Activated B cell treated with CpG ODN at 0.5 μM for 24 hours (primary cell): Measurements from ENCODE around the gene NCOA6. TPM values are rescaled to one million over a fixed set of nuclear protein-coding genes. Genes with fewer than 3 reads are reported as not detected.

Source experiments
- ATAC-seq: fragments of 200-7000 bp; cut with Tn5 transposase; one replicate; pipeline ENCODE4 v1.10.0; 2021; ENCODE audit warnings: low read depth, mild to moderate bottlenecking, moderate library complexity
- CTCF ChIA-PET: fragments of 350-600 bp; sonication (Branson Sonifier 250); formaldehyde crosslinking; loops from one replicate; lab custom pipeline; 2021; ENCODE audit warnings: antibody characterized with exemption; lab: Charles Lee
- POLR2A ChIA-PET: fragments of 350-600 bp; sonication (Branson Sonifier 250); formaldehyde crosslinking; loops from one replicate; lab custom pipeline; 2021; ENCODE audit warnings: antibody characterized with exemption; lab: Charles Lee
- DNase-seq: peaks from one replicate; pipeline ENCODE4 v3.0.0; 2022
- H3K27ac Mint-ChIP-seq: one replicate; pipeline ENCODE4 v1.8.0; 2020; ENCODE audit warnings: mixed read lengths
- H3K27me3 Mint-ChIP-seq: one replicate; pipeline ENCODE4 v1.8.0; 2021; ENCODE audit warnings: mixed read lengths
- H3K36me3 Mint-ChIP-seq: one replicate; pipeline ENCODE4 v1.8.0; 2021; ENCODE audit warnings: low read depth, mixed read lengths
- H3K4me1 Mint-ChIP-seq: one replicate; pipeline ENCODE4 v1.8.0; 2021; ENCODE audit warnings: mixed read lengths
- H3K4me3 Mint-ChIP-seq: one replicate; pipeline ENCODE4 v1.8.0; 2020; ENCODE audit warnings: mild to moderate bottlenecking, mixed read lengths
- H3K9me3 Mint-ChIP-seq: one replicate; pipeline ENCODE4 v1.8.0; 2020; ENCODE audit warnings: mixed read lengths
- CTCF ChIP-seq: fragments of 200-600 bp; IDR thresholded peaks from one replicate; pipeline ENCODE4 v1.8.0; 2022; ENCODE audit warnings: antibody characterized with exemption, mild to moderate bottlenecking
- intact Hi-C: fragments of 100-400 bp; cut with micrococcal nuclease; formaldehyde crosslinking; loops from one replicate; pipeline ENCODE4 v1.15.1; 2024
- total RNA-seq: library from RNA; stranded (reverse); gene quantifications from 2 replicates; pipeline ENCODE4 v1.2.3, GENCODE V29; 2022

The NCOA6 gene
- total RNA-seq, 1 donor from 2014 or later, result 24.0 TPM

DNA sequence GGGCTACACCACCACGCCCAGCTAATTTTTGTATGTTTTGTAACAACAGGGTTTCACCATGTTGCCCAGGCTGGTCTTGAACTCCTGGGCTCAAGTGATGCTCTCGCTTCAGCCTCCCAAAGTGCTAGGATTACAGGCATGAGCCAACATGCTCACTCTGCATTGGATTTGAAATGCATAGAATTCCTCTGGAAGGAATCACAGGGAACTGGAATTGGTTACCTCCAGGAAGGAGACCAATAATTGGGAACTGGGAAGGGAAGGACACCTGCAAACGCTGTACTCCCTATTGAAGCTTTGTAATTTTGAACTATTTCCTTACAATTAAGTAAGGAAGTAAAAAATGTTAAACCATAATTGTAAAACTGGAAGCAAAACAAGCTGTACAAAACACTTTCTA, 133.6 kb downstream of the NCOA6 start:
- no peaks in the 10 kb centered on the region for H3K27me3 Mint-ChIP-seq
- TF ChIP-seq CTCF, result no peak
- ChIA-PET CTCF (no interaction called here), POLR2A (no interaction called here)
- H3K9me3 Mint-ChIP-seq, result no peaks in the 10 kb centered on the region
- no peak for ATAC-seq
- H3K4me3 Mint-ChIP-seq, result no peak overlapping the region
- intact Hi-C loops, result no loop called here
- no peaks in the 10 kb centered on the region for H3K36me3 Mint-ChIP-seq
- DNase-seq, result no peak
- H3K27ac Mint-ChIP-seq, result no peak overlapping the region
- H3K4me1 Mint-ChIP-seq, result no peaks in the 10 kb centered on the region

DNA sequence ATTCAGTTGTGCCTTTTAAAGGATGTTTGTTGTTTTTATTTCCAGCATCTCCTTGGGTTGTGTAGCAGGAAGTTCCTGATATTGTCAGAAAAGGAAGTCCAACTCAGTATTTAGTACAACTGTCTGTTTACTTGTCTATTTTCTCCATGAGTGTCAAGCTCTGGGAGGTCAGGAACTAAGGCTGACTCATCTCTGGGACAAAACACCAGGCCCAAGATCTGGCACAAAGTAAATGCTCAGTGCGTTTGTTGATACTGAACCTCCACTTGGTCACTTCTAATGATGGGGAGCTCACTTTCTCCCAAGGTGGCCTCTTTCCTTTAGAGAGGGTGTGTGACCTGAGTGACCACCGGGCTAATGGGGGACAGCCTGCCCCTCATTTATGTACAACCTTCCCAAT, 136.0 kb downstream of the NCOA6 start:
- H3K27me3 Mint-ChIP-seq, result no peaks in the 10 kb centered on the region
- DNase-seq (no peak), ATAC-seq (no peak)
- intact Hi-C loops, result no loop called here
- CTCF ChIA-PET, result no interaction called here
- no peaks in the 10 kb centered on the region for H3K9me3 Mint-ChIP-seq
- H3K36me3 Mint-ChIP-seq, result no peaks in the 10 kb centered on the region
- POLR2A ChIA-PET, result no interaction called here
- H3K4me1 Mint-ChIP-seq, result no peaks in the 10 kb centered on the region
- no peak overlapping the region for H3K4me3 Mint-ChIP-seq
- TF ChIP-seq CTCF, result no peak
- H3K27ac Mint-ChIP-seq, result no peak overlapping the region

GRCh38 chr20:34683667-34684066, 141.8 kb downstream of the NCOA6 start:
- POLR2A ChIA-PET, result no interaction called here
- Mint-ChIP-seq H3K27me3 (no peaks in the 10 kb centered on the region), H3K9me3 (no peaks in the 10 kb centered on the region), H3K4me1 (no peaks in the 10 kb centered on the region), H3K4me3 (no peak overlapping the region), H3K36me3 (no peaks in the 10 kb centered on the region), H3K27ac (no peak overlapping the region)
- CTCF ChIA-PET, result no interaction called here
- TF ChIP-seq CTCF, result no peak
- intact Hi-C loops, result no loop called here
- ATAC-seq, result no peak
- DNase-seq, result no peak

GRCh38 chr20:34680586-34681175, 144.8 kb downstream of the NCOA6 start:
- H3K4me3 Mint-ChIP-seq, result no peak overlapping the region
- H3K27me3 Mint-ChIP-seq, result no peaks in the 10 kb centered on the region
- peaks cover 2% of the 10 kb centered on the region for H3K36me3 Mint-ChIP-seq
- intact Hi-C loops, result no loop called here
- no peak for ATAC-seq
- TF ChIP-seq CTCF, result no peak
- CTCF ChIA-PET, result no interaction called here
- no peak for DNase-seq
- peaks cover 9% of the 10 kb centered on the region for H3K4me1 Mint-ChIP-seq
- no peaks in the 10 kb centered on the region for H3K9me3 Mint-ChIP-seq
- POLR2A ChIA-PET, result interaction anchor here (0.6 kb wide), 1 partner anchor 324 kb away, joined by 3 read pairs; no protein-coding TSS in a partner anchor
- H3K27ac Mint-ChIP-seq, result no peak overlapping the region

- Mint-ChIP-seq H3K9me3 (no peaks in the 10 kb centered on the region), H3K27ac (peak within 1 kb of the TSS; percentile 95), H3K4me1 (peaks cover 15% of the 10 kb centered on the region), H3K4me3 (peak within 1 kb of the TSS; percentile 98), H3K27me3 (no peaks in the 10 kb centered on the region), H3K36me3 (peaks cover 4% of the 10 kb centered on the region)
- ATAC-seq, result peak; percentile 94
- peak; percentile 91 for DNase-seq
- ChIA-PET POLR2A (interaction anchor here (0.6 to 3.0 kb wide), 17 partner anchors 13 to 1277 kb away, joined by 3 to 29 read pairs (median 5); partner anchors contain the start of genes AHCY, DYNLRB1, EDEM2 and EIF2S2), CTCF (interaction anchor here (1.0 kb wide), 1 partner anchor 31 kb away, joined by 4 read pairs; no protein-coding TSS in a partner anchor)
- TF ChIP-seq CTCF, result no peak
- intact Hi-C loops, result loop anchor here (1.0 to 10.0 kb wide), 7 partner anchors 27 to 1788 kb away; partner anchors contain the start of genes AHCY, DYNLRB1, ITCH and MAP1LC3A
Observed at GRCh38 chr20:34676642-34677373, 148.6 kb downstream of the NCOA6 start, which contains the start of gene PIGU. TSS of gene PIGU (minus strand) at chr20:34677092. CDS start at chr20:34677085, 7 bp downstream.
